Endothelial cell of umbilical vein (primary cell): ENCODE measurements around the gene ASAP2. TPM values are rescaled to one million over a fixed set of nuclear protein-coding genes. Genes with fewer than 3 reads are reported as not detected.

Source experiments
- BruUV-seq: library from RNA; stranded (reverse); fragments of 400-500 nt; replicated peaks from 2 replicates; lab custom pipeline; 2021; lab: Mats Ljungman, UMichigan
- CTCF ChIA-PET: fragments of 300-600, 350-600 bp; sonication (Branson Sonifier 250); formaldehyde crosslinking; loops from one replicate; lab custom pipeline; 2021; ENCODE audit warnings: antibody characterized with exemption, inconsistent platforms; lab: Charles Lee
- POLR2A ChIA-PET: fragments of 300-600, 350-600 bp; sonication (Branson Sonifier 250); formaldehyde crosslinking; loops from one replicate; lab custom pipeline; 2021; ENCODE audit warnings: antibody characterized with exemption, inconsistent platforms; lab: Charles Lee
- DNase-seq: peaks from one replicate; pipeline ENCODE4 v3.0.0-alpha.2; 2011; ENCODE audit warnings: low read depth, low spot score
- FAIRE-seq: peaks from 2 replicates; lab custom pipeline; 2011; peaks lifted over from hg19 to GRCh38; lab: Jason Lieb, UNC
- H2AFZ ChIP-seq: 2 replicates; pipeline ENCODE4 v1.6.0; 2012; ENCODE audit warnings: low read depth, low read length, control low read depth, inconsistent platforms
- H3K27ac ChIP-seq: 2 replicates; pipeline ENCODE4 v1.5.1; 2011; ENCODE audit warnings: low read depth, mild to moderate bottlenecking, control low read depth, low read length, moderate library complexity; ENCODE audit not compliant: insufficient read depth
- H3K27me3 ChIP-seq, 2 experiments: 2 replicates each; pipeline versions ENCODE4 v1.6.0 to v1.6.1; 2011; ENCODE audit warnings: low read length in 2 of 2, mixed read lengths in 1 of 2; ENCODE audit not compliant: control insufficient read depth in 2 of 2, insufficient read depth in 2 of 2
- H3K36me3 ChIP-seq, 2 experiments: 2 replicates in 1 of 2; 3 replicates in 1 of 2; pipeline ENCODE4 v1.5.1; 2011; ENCODE audit warnings: low read length in 2 of 2, mild to moderate bottlenecking in 1 of 2, moderate library complexity in 1 of 2; ENCODE audit not compliant: control insufficient read depth in 2 of 2, insufficient read depth in 2 of 2; ENCODE audit errors: extremely low read depth in 1 of 2
- H3K4me1 ChIP-seq: 3 replicates; pipeline ENCODE4 v1.5.1; 2011; ENCODE audit warnings: mild to moderate bottlenecking, low read length; ENCODE audit not compliant: control insufficient read depth, insufficient read depth; ENCODE audit errors: extremely low read depth
- H3K4me2 ChIP-seq: 2 replicates; pipeline ENCODE4 v1.6.1; 2011; ENCODE audit warnings: low read length, control low read depth, mixed read lengths; ENCODE audit not compliant: insufficient read depth
- H3K4me3 ChIP-seq, 3 experiments: fragments of 200-600 bp in 1 of 3; sonication (generic), shearing (Covaris generic) in 1 of 3; replicated peaks in 1 of 3; 2 replicates each; pipeline ENCODE4 v1.5.1; 2011 to 2016; ENCODE audit warnings: control low read depth in 3 of 3, low read length in 3 of 3, mild to moderate bottlenecking in 2 of 3, inconsistent platforms in 1 of 3, low read depth in 1 of 3, moderate library complexity in 1 of 3; ENCODE audit not compliant: insufficient read depth in 1 of 3
- H3K79me2 ChIP-seq: 2 replicates; pipeline ENCODE4 v1.6.0; 2012; ENCODE audit warnings: low read length, inconsistent platforms; ENCODE audit not compliant: control insufficient read depth, insufficient read depth
- H3K9ac ChIP-seq: replicated peaks from 2 replicates; pipeline ENCODE3; 2011; ENCODE audit warnings: low read length, control low read depth; ENCODE audit not compliant: insufficient read depth; ENCODE audit errors: extremely low read depth
- H3K9me1 ChIP-seq: replicated peaks from 3 replicates; pipeline ENCODE4 v1.6.0; 2011; ENCODE audit warnings: mild to moderate bottlenecking, low read length; ENCODE audit not compliant: control insufficient read depth, insufficient read depth; ENCODE audit errors: extremely low read depth
- H3K9me3 ChIP-seq: replicated peaks from 2 replicates; pipeline ENCODE4 v1.5.1; 2012; ENCODE audit warnings: low read length, inconsistent platforms; ENCODE audit not compliant: control insufficient read depth, insufficient read depth
- H4K20me1 ChIP-seq: replicated peaks from 2 replicates; pipeline ENCODE3; 2011; ENCODE audit warnings: mild to moderate bottlenecking, low read length; ENCODE audit not compliant: control insufficient read depth, insufficient read depth; ENCODE audit errors: extremely low read depth
- EZH2 ChIP-seq: IDR thresholded peaks from 2 replicates; pipeline ENCODE4 v1.6.1; 2012; ENCODE audit warnings: borderline replicate concordance, low read depth, mild to moderate bottlenecking, moderate library complexity, low read length, inconsistent platforms; ENCODE audit not compliant: severe bottlenecking
- FOS ChIP-seq: IDR thresholded peaks from 2 replicates; pipeline ENCODE4 v1.6.1; 2011; ENCODE audit warnings: mild to moderate bottlenecking, low read length, moderate library complexity, borderline replicate concordance; ENCODE audit not compliant: insufficient read depth
- GATA2 ChIP-seq: IDR thresholded peaks from 2 replicates; pipeline ENCODE4 v1.7.0; 2011; ENCODE audit warnings: low read depth, mild to moderate bottlenecking, moderate library complexity, mixed read lengths, low read length; ENCODE audit not compliant: insufficient read length, insufficient read depth
- JUN ChIP-seq: IDR thresholded peaks from 2 replicates; pipeline ENCODE4 v1.6.1; 2011; ENCODE audit warnings: borderline replicate concordance, low read depth; ENCODE audit not compliant: insufficient read length, insufficient read depth
- MYC ChIP-seq: IDR thresholded peaks from one replicate; pipeline ENCODE4 v1.6.1; 2011; ENCODE audit warnings: mild to moderate bottlenecking, low read depth, low read length
- POLR2A ChIP-seq: IDR thresholded peaks from 2 replicates; pipeline ENCODE4 v1.6.1; 2012; ENCODE audit warnings: low read depth, mild to moderate bottlenecking, control low read depth, low read length
- POLR2AphosphoS5 ChIP-seq: IDR thresholded peaks from 2 replicates; pipeline ENCODE4 v1.6.1; 2012; ENCODE audit warnings: low read depth, mild to moderate bottlenecking, control low read depth, low read length, moderate library complexity; ENCODE audit not compliant: insufficient read depth
- dilution Hi-C: fragments of 300-500 bp; cut with MboI; formaldehyde crosslinking; loops from one replicate; pipeline ENCODE4 v1.15.0; 2019; ENCODE audit warnings: low sequenced_read_pairs; ENCODE audit not compliant: extremely low pct_ligation_motif_present
- intact Hi-C: fragments of 100-400 bp; cut with micrococcal nuclease; formaldehyde crosslinking; loops from one replicate; pipeline ENCODE4 v1.10.0; 2022
- polyA plus RNA-seq, 4 experiments: library from polyadenylated mRNA; depleted of rRNA in 3 of 4; stranded (reverse) in 3 of 4; unstranded in 1 of 4; fragments of >200 nt; gene quantifications; 2 replicates each; pipeline versions ENCODE4 v1.2.1 to v1.2.3, GENCODE V29; 2011 to 2012; ENCODE audit warnings: missing spikeins in 1 of 4
- total RNA-seq: library from RNA; stranded (reverse); gene quantifications from 2 replicates; pipeline ENCODE4 v1.2.3, GENCODE V29; 2021
- TF ChIP-seq, protein P1 (sequence below), 2 donors: IDR thresholded peaks; 1 replicate in 1 of 2; 2 replicates in 1 of 2; pipeline ENCODE4 v1.5.1; 2011; ENCODE audit warnings: low read length in 2 of 2, mild to moderate bottlenecking in 2 of 2, moderate library complexity in 2 of 2, control low read depth in 1 of 2, inconsistent platforms in 1 of 2, low read depth in 1 of 2; ENCODE audit not compliant: insufficient read depth in 1 of 2; ENCODE audit errors: extremely low read depth in 1 of 2
- TF ChIP-seq, protein P2 (sequence below): IDR thresholded peaks from 2 replicates; pipeline ENCODE4 v1.6.1; 2011; ENCODE audit not compliant: insufficient read depth, insufficient read length

Gene ASAP2
- total and polyA plus RNA-seq, 2 donors (not counting 3 experiments of a cell fraction or from before 2014, with no cell fraction given): 31.1 to 79.2 TPM

DNA sequence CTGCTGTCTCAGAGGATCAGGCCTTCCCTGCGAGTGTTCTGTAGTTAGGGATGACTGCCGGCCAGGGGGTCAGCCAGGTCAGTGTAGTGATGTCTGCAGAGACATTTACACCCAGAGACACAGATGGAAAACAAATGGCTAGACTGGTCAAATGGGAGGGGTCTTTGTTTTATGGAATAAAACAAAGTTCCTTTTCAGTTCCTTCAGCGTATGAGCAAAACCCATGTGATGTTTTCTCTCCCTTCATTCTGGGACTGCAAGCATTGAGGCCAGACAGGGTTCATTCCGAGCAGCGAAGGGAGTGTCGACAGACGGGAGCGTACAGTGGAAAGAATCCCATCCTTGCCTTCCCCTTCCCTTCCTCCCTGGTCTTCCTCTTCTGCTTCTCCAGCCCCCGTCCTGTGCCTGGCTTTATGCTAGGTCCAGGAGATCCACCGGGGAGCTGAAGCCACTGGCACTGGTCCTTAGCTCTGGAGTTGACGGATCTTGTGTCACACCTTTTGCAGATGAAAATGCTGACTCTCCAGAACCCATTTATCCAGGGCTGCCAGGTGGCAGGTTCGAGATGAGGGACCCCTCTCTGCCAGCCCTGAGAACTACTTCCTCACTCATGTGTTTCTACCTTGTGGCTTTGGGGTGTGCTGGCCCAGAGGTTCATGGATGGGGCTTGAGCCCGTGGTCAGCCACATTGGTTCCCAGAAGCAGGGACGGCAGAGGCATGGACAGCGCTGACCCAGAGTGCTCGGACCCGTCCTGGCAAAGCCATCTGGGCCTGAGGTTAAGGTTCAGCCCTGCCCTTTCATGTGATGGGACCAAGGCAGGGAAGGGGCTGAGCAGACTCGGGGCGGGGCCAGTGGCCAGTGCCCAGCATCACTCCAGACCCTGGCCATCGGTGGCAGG lies 192.5 kb downstream of the ASAP2 start:
- DNase-seq (no peak), FAIRE-seq (no peak)
- no TSS peak for BruUV-seq
- CTCF ChIA-PET: interaction anchor here (1.6 kb wide), 1 partner anchor 14 kb away, joined by 3 read pairs; no protein-coding TSS in a partner anchor
- TF ChIP-seq GATA2 (no peak), JUN (no peak), EZH2 (no peak), FOS (no peak), MYC (no peak), POLR2AphosphoS5 (no peak), POLR2A (no peak)
- TF ChIP-seq, protein P1, sequence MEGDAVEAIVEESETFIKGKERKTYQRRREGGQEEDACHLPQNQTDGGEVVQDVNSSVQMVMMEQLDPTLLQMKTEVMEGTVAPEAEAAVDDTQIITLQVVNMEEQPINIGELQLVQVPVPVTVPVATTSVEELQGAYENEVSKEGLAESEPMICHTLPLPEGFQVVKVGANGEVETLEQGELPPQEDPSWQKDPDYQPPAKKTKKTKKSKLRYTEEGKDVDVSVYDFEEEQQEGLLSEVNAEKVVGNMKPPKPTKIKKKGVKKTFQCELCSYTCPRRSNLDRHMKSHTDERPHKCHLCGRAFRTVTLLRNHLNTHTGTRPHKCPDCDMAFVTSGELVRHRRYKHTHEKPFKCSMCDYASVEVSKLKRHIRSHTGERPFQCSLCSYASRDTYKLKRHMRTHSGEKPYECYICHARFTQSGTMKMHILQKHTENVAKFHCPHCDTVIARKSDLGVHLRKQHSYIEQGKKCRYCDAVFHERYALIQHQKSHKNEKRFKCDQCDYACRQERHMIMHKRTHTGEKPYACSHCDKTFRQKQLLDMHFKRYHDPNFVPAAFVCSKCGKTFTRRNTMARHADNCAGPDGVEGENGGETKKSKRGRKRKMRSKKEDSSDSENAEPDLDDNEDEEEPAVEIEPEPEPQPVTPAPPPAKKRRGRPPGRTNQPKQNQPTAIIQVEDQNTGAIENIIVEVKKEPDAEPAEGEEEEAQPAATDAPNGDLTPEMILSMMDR (IDR thresholded peaks at IDR 0.05; ENCODE audit: extremely low read depth in 1 of 2, insufficient read depth in 1 of 2, low read depth in 1 of 2, low read length in 2 of 2): no peak
- TF ChIP-seq, protein P2, sequence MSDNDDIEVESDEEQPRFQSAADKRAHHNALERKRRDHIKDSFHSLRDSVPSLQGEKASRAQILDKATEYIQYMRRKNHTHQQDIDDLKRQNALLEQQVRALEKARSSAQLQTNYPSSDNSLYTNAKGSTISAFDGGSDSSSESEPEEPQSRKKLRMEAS: no peak
- Histone ChIP-seq H3K4me1 (no peaks in the 10 kb centered on the region), H3K79me2 (no peaks in the 10 kb centered on the region), H3K27me3 (no peaks in the 10 kb centered on the region), H2AFZ (no peak overlapping the region), H3K4me2 (no peak overlapping the region), H4K20me1 (no peaks in the 10 kb centered on the region), H3K4me3 (no peak overlapping the region), H3K36me3 (peaks cover 16 to 45% of the 10 kb centered on the region in 2 experiments), H3K9me1 (no peaks in the 10 kb centered on the region), H3K9me3 (no peaks in the 10 kb centered on the region), H3K9ac (no peak overlapping the region), H3K27ac (no peak overlapping the region)
- intact Hi-C loops (no loop called here), dilution Hi-C loops (no loop called here)
- POLR2A ChIA-PET: no interaction called here
